ENCODE results near the gene PBXIP1. TPM values are rescaled to one million over a fixed set of nuclear protein-coding genes. Genes with fewer than 3 reads are reported as not detected.
A peak's percentile ranks its signal among the peaks of the same experiment; 100 is the strongest.

The PBXIP1 gene
- total RNA-seq, 1 experiment from 2014 or later, result 24.0 TPM

- DNase-seq, result no peak
- no peaks in the 10 kb centered on the region for H3K9me3 Mint-ChIP-seq (ENCODE audit: unreplicated experiment)
- H3K36me3 Mint-ChIP-seq (ENCODE audit: insufficient read depth, unreplicated experiment), result peaks cover 65% of the 10 kb centered on the region
- no peak for TF ChIP-seq CTCF (IDR thresholded peaks at IDR 0.05; ENCODE audit: insufficient read depth in 1 of 2, low read depth in 1 of 2, low read length in 1 of 2, severe bottlenecking in 1 of 2, unreplicated experiment in 1 of 2)
- no peaks in the 10 kb centered on the region for H3K9me3 ChIP-seq
- no peaks in the 10 kb centered on the region for H3K27me3 ChIP-seq (replicated peaks; ENCODE audit: control insufficient read depth, insufficient read depth, low read length)
- POLR2A ChIA-PET, result interaction anchor here (0.7 to 2.8 kb wide), 13 partner anchors 9 to 28 kb away, joined by 3 to 24 read pairs (median 4); partner anchors contain the start of genes CKS1B, LENEP, PBXIP1 and PYGO2
- no peaks in the 10 kb centered on the region for H3K4me1 Mint-ChIP-seq (ENCODE audit: low read depth, unreplicated experiment)
- no peaks in the 10 kb centered on the region; the same call in 1 of the 2 replicates for H3K4me1 ChIP-seq
- CTCF ChIA-PET, result interaction anchor here (0.6 to 2.9 kb wide), 9 partner anchors 10 to 101 kb away, joined by 3 to 26 read pairs (median 4); partner anchors contain the start of genes ADAM15, LENEP and PYGO2
- intact Hi-C loops (cut with micrococcal nuclease; ENCODE audit: unreplicated experiment), result loop anchor here (1.0 kb wide), 2 partner anchors 10 to 16 kb away; partner anchors contain the start of gene CKS1B
- H3K36me3 ChIP-seq (ENCODE audit: control insufficient read depth, insufficient read depth, low read length), result peaks cover 6% of the 10 kb centered on the region
- peak overlapping the region; percentile 82 for H3K4me3 ChIP-seq (ENCODE audit: low read depth, low read length)
- H3K27me3 Mint-ChIP-seq (ENCODE audit: insufficient read depth, unreplicated experiment), result no peaks in the 10 kb centered on the region
- BruUV-seq (replicated peaks), result no TSS peak
- no peak overlapping the region for H3K4me3 Mint-ChIP-seq (ENCODE audit: unreplicated experiment)
- H3K27ac Mint-ChIP-seq (ENCODE audit: unreplicated experiment), result no peak overlapping the region
Observed at GRCh38 chr1:154983776-154984466, 28.0 kb upstream of the PBXIP1 start.

GRCh38 chr1:154982897-154983648, 27.2 kb upstream of the PBXIP1 start, which contains the start of gene FLAD1:
FLAD1 (plus strand) TSS chr1:154983344; CDS start chr1:154983695, 351 bp downstream.
- no peaks in the 10 kb centered on the region; the same call in 1 of the 2 replicates for H3K4me1 ChIP-seq
- peaks cover 3% of the 10 kb centered on the region for H3K36me3 ChIP-seq (ENCODE audit: control insufficient read depth, insufficient read depth, low read length)
- no peaks in the 10 kb centered on the region for H3K9me3 Mint-ChIP-seq (ENCODE audit: unreplicated experiment)
- intact Hi-C loops (cut with micrococcal nuclease; ENCODE audit: unreplicated experiment), result loop anchor here (1.0 kb wide), 2 partner anchors 9 to 17 kb away; partner anchors contain the start of gene CKS1B
- DNase-seq, result peak; percentile 98 to 100
- TSS peak; percentile 81 for BruUV-seq (replicated peaks)
- H3K27me3 ChIP-seq (replicated peaks; ENCODE audit: control insufficient read depth, insufficient read depth, low read length), result no peaks in the 10 kb centered on the region
- peak within 1 kb of the TSS; percentile 82 for H3K4me3 ChIP-seq (ENCODE audit: low read depth, low read length)
- H3K36me3 Mint-ChIP-seq (ENCODE audit: insufficient read depth, unreplicated experiment), result peaks cover 61% of the 10 kb centered on the region
- no peak for TF ChIP-seq CTCF (IDR thresholded peaks at IDR 0.05; ENCODE audit: insufficient read depth in 1 of 2, low read depth in 1 of 2, low read length in 1 of 2, severe bottlenecking in 1 of 2, unreplicated experiment in 1 of 2)
- H3K4me3 Mint-ChIP-seq (ENCODE audit: unreplicated experiment), result no peak within 1 kb of the TSS
- POLR2A ChIA-PET, result interaction anchor here (0.7 to 2.8 kb wide), 11 partner anchors 8 to 27 kb away, joined by 3 to 24 read pairs (median 5); partner anchors contain the start of genes CKS1B, LENEP, PBXIP1 and SHC1
- no peaks in the 10 kb centered on the region for H3K9me3 ChIP-seq
- no peaks in the 10 kb centered on the region for H3K4me1 Mint-ChIP-seq (ENCODE audit: low read depth, unreplicated experiment)
- no peaks in the 10 kb centered on the region for H3K27me3 Mint-ChIP-seq (ENCODE audit: insufficient read depth, unreplicated experiment)
- no peak within 1 kb of the TSS for H3K27ac Mint-ChIP-seq (ENCODE audit: unreplicated experiment)
- CTCF ChIA-PET, result interaction anchor here (0.6 to 2.9 kb wide), 10 partner anchors 11 to 115 kb away, joined by 3 to 26 read pairs (median 4); partner anchors contain the start of genes ADAM15, LENEP and PYGO2

DNA sequence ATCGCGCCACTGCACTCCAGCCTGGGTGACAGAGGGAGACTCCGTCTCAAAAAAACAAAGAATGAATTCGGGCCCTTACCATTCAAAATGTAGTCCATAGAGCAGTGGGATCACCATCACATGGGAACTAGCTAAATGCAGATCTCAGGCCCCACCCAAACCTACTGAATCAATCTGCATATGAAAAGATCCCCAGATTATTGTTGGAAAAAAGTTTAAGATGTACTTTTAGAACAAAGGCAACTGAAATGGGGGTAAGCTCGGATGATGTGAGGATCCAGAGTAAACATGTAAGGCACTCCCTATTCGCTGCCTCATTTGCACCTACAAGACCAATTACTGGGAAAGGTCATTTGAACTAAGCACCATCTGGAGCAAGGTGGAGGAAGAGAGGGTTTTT, 26.4 kb upstream of the PBXIP1 start:
- DNase-seq, result no peak
- H3K4me3 Mint-ChIP-seq (ENCODE audit: unreplicated experiment), result no peak overlapping the region
- TF ChIP-seq CTCF (IDR thresholded peaks at IDR 0.05; ENCODE audit: insufficient read depth in 1 of 2, low read depth in 1 of 2, low read length in 1 of 2, severe bottlenecking in 1 of 2, unreplicated experiment in 1 of 2), result no peak
- Histone ChIP-seq H3K9me3 (no peaks in the 10 kb centered on the region), H3K4me1 (no peaks in the 10 kb centered on the region; the same call in 1 of the 2 replicates), H3K4me3 (ENCODE audit: low read depth, low read length) (peak overlapping the region; percentile 40), H3K36me3 (ENCODE audit: control insufficient read depth, insufficient read depth, low read length) (peaks cover 1% of the 10 kb centered on the region; the same call in 1 of the 2 replicates), H3K27me3 (replicated peaks; ENCODE audit: control insufficient read depth, insufficient read depth, low read length) (no peaks in the 10 kb centered on the region)
- ChIA-PET CTCF (interaction anchor here (0.6 to 1.8 kb wide), 3 partner anchors 11 to 114 kb away, joined by 3 to 6 read pairs (median 4); partner anchors contain the start of genes LENEP and PYGO2), POLR2A (interaction anchor here (1.6 to 2.8 kb wide), 2 partner anchors 9 to 12 kb away, joined by 7 to 24 read pairs; no protein-coding TSS in a partner anchor)
- no peaks in the 10 kb centered on the region for H3K27me3 Mint-ChIP-seq (ENCODE audit: insufficient read depth, unreplicated experiment)
- peaks cover 61% of the 10 kb centered on the region for H3K36me3 Mint-ChIP-seq (ENCODE audit: insufficient read depth, unreplicated experiment)
- H3K9me3 Mint-ChIP-seq (ENCODE audit: unreplicated experiment), result no peaks in the 10 kb centered on the region
- H3K4me1 Mint-ChIP-seq (ENCODE audit: low read depth, unreplicated experiment), result no peaks in the 10 kb centered on the region
- intact Hi-C loops (cut with micrococcal nuclease; ENCODE audit: unreplicated experiment), result no loop called here
- TSS peak; percentile 99 for BruUV-seq (replicated peaks)
- no peak overlapping the region for H3K27ac Mint-ChIP-seq (ENCODE audit: unreplicated experiment)
